GM12873 (cell line): ENCODE data around the gene SH2B3.

Experiments used
- TF ChIP-seq, protein P1 (sequence below): IDR thresholded peaks from 2 replicates; pipeline ENCODE4 v1.5.1; 2012; ENCODE audit warnings: low read depth, mild to moderate bottlenecking, moderate library complexity, low read length, control low read depth; ENCODE audit not compliant: insufficient read depth; ENCODE audit errors: missing control alignments

SH2B3 gene

DNA sequence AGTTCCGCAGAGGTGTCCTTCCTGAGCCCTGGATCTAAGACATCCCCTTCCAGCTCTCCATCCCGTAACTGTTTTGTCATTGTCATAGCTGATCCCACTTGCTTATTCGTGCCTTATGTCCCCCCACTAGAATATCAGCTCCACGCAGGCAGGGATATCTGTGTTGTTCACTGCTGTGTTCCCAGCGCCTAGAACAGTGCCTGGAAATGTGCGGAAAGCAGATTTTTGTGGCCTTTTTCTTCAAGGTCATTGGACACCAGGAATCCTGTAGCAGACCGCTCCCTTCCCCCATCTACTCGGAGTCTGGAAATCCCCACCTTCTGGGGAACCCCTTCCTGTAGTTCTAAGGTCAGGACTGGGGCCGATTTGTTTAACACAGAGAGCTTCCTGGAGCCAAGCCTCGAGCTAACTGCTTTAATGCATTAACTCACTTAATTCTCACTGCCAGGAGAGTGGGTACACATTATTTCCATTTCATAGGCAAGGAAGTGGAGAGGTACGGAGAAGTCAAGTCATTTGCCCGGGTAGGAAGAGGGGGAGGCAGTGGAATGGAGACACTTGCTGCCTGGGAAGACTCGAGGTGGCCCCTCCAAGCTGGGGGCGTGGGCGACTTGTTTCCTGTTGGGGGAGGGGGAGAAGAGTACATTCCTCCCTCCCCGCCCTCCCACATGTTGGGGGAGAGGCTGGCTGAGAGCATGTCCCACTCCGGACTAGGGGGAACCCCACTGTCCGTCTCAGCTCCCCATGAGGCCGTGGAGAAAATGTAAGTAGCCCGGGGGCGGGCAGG lies 1.2 kb upstream of the SH2B3 start:
- TF ChIP-seq, protein P1, sequence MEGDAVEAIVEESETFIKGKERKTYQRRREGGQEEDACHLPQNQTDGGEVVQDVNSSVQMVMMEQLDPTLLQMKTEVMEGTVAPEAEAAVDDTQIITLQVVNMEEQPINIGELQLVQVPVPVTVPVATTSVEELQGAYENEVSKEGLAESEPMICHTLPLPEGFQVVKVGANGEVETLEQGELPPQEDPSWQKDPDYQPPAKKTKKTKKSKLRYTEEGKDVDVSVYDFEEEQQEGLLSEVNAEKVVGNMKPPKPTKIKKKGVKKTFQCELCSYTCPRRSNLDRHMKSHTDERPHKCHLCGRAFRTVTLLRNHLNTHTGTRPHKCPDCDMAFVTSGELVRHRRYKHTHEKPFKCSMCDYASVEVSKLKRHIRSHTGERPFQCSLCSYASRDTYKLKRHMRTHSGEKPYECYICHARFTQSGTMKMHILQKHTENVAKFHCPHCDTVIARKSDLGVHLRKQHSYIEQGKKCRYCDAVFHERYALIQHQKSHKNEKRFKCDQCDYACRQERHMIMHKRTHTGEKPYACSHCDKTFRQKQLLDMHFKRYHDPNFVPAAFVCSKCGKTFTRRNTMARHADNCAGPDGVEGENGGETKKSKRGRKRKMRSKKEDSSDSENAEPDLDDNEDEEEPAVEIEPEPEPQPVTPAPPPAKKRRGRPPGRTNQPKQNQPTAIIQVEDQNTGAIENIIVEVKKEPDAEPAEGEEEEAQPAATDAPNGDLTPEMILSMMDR = no peak

DNA sequence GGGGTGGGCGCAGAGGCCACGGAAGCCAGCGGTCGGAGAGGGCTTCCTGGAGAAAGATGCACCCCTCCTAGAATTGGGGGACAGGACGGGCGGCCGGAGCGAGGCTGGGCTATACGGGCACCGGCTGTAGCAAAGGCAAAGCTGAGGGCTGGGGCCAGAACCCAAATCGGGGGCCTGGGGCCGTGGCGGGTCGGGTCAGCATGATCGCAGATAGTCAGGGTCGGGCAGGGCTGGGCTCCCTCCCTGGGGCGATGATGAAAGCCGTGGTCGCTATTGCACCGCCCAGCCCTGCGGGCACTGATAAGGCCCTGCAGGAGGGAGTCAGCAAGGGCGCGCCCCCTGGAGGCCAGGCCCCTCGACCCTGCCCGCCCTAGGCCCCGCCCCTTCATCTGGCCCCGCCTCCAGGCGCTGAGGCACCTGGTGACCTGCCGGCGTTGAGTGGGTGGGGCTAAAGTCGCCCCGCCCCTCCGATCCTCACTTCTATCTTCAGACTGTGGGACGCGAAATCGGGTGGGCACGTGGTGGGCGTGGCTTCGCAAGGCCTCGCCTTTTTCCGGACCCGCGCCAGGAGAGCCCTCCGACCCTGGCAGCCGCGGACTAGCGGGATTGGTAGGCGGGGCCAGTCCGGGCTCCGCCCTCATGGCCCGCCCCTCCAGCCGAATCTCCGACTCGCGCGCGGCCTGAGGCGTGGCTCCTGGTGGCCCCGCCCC lies 419 bp upstream of the SH2B3 start:
- TF ChIP-seq, protein P1 = peak; percentile 68

GRCh38 chr12:111406474-111407376 lies 1.0 kb downstream of the SH2B3 start:
- TF ChIP-seq, protein P1 = no peak

DNA sequence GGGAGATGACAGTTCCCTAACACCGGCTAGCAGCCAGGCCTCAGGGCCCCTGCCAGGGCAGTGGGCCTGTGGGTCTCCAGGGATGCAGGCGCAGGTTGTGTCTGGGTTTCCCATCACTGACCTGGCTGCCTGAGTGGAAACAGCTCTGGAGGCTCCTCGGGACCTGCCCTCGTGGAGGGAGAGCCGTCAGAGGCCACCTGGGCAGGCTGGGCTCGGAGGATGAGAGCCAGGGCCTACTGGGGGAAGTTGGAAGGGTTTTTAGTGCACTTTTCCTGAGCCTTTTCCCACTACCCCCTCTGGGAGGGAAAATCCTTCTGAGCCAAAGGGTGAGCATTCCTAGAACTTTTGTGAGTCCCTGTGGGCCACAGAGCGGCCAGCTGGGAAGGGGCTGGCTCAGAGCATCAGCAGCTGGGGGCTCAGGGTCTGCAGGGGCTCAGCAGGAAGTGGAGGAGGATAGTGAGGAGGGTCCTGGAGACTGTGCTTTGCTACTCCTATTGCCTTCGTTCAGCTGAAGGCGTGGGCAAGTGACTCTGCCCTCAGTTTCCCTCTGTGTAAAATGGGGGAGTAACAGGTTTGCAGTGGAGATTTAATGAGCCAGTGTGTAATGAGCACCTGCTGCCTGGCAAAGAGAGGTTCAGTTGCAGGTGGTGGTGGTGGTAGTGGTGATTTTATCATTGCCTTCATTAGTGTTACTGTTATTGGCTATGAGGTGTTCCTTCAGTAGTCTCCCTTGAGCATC lies 1.8 kb downstream of the SH2B3 start:
- TF ChIP-seq, protein P1 = no peak

- TF ChIP-seq, protein P1 = no peak
These were observed 2.4 kb downstream of the SH2B3 start for GRCh38 chr12:111408116-111408440.

- TF ChIP-seq, protein P1 = no peak
These were observed 3.1 kb downstream of the SH2B3 start for GRCh38 chr12:111408686-111409402.
